ENCODE measurements around the gene BNIPL.

The BNIPL gene

DNA sequence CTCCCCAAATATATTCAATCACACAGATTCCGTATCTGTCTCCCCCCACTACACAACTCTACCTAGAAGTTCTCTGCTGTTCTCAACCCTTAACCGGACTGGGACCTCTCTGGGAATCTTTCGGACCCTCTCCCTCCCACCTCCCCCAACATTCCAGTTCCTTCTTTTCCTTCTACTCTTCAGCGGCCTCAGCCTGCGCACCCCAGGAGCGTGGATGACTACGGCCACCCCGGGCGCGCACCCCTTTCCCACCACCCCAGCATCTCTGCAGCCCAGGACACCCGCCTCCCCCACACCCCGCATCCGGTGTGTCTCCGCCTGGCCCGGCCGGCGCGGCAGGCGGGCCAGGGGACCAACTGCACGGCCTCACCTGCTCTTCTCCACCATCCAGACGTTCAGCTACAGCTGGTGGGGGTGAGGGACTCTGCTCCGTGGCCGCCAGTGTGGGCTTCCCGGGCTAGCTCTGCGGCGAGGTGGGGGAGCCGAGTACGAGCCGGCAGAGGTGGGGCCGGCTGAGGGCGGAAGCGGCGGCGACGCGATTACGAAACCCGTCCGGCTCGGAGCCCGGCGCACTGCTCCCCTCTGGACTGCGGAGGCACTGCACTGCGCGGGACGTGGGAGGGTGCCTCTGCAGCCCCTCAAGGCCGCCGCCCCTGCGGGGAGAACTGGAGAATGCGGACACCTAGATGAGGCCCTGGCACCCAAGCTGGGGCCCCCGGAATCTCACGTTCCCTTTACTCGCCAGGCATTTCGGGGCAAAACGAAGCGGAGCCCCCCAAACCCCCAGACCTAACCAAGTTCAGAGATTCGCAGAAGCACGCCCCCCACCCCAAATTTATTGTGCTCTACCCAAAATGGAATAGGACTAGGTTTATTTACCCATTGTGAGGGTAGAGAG is 23.0 kb downstream of the BNIPL start, which contains the start of gene CDC42SE1:
CDC42SE1 (minus strand) TSS at position 514 of the 898 bp plus-strand sequence. CDS start 3,892 bp downstream, outside the sequence.
- DNase-seq: peak; percentile 88 to 90

GRCh38 chr1:151060007-151060656 is 23.7 kb downstream of the BNIPL start, which contains the start of gene MLLT11:
MLLT11 (plus strand) TSS chr1:151060397; CDS start chr1:151067225, 6,828 bp downstream.
- DNase-seq: peak in 1 of 2 donors; percentile 22

- DNase-seq: no peak
These were observed 24.5 kb downstream of the BNIPL start for GRCh38 chr1:151060657-151061421.

DNA sequence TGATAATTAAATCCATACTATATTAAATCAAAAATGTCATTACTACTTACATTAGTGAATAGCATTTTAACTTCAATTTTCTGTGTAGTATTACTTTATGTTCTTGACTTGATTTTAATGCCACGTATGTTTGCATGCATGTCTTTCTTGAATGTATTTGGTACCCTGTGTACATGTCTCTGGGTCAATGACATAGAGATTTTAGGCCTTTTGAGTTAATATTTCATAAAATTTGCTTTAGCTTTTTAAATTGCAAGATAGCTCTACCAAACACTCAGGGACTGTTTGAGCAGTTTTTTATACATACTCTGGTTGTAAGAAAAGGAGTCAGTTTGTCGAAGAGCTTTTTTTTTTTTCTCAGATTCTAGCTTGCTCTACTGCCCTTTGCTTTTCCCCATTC is 25.3 kb downstream of the BNIPL start:
- DNase-seq: no peak

DNA sequence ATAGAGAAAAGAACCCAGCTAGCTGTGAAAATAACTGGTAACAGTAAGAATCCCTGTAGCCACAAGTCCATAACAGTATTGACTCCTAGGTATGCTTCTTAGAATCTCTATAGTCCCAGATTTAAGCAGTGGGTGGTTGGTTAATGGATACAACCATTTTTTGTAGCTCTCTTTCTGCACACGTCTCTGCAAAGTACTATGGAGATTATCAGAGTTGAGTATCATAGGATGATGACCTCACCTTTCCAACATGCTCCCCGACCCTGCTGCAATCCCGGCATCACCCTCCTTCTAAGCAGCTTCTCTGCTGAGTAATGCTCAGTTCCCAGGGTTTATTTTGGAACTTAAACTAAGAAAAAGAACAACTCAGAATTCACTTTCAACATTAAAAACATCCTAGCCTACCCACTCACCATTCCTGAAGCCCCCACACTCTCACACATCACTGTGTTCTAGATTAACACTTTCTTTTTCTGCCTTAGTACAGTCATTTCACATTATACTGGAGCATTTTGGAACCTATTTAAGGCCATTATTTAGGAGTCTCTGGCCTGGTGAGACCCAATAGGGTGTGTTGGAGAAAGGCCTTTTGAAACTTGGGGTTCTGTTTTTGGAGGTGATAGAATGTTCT is 26.5 kb downstream of the BNIPL start:
- no peak for DNase-seq

GRCh38 chr1:151065089-151065645 is 28.8 kb downstream of the BNIPL start:
- DNase-seq: no peak

DNA sequence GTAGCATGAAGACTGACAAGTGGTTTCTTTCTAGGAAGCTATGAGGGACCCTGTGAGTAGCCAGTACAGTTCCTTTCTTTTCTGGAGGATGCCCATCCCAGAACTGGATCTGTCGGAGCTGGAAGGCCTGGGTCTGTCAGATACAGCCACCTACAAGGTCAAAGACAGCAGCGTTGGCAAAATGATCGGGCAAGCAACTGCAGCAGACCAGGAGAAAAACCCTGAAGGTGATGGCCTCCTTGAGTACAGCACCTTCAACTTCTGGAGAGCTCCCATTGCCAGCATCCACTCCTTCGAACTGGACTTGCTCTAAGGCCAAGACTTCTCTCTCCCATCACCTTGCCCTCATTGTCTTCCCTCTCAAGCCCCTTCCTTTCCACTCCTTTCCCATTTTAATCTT is 30.8 kb downstream of the BNIPL start:
- no peak for DNase-seq

DNA sequence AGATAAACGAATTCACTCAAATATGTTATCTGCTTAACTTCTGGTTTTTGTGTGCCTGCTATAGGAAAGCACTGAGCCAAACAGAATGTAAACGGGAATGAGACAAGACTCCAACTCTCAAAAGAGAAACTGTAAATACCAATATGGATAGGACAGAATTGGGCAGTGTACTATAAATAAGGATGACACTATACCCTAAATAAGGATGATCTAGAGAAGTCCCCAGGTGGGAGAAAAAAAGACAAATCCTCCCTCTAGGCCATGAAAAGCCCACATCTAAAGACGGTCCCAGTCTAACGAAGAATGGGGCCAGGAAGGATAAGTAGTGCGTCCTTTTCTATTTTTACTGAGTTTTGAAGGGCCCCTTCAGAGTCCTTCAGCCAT is 32.7 kb downstream of the BNIPL start:
- no peak for DNase-seq

GRCh38 chr1:151070474-151071276 is 34.3 kb downstream of the BNIPL start, which contains the start of gene GABPB2:
GABPB2 (plus strand) TSS chr1:151070761; CDS start chr1:151088190, 17,429 bp downstream.
- DNase-seq: peak; percentile 87 to 88

DNA sequence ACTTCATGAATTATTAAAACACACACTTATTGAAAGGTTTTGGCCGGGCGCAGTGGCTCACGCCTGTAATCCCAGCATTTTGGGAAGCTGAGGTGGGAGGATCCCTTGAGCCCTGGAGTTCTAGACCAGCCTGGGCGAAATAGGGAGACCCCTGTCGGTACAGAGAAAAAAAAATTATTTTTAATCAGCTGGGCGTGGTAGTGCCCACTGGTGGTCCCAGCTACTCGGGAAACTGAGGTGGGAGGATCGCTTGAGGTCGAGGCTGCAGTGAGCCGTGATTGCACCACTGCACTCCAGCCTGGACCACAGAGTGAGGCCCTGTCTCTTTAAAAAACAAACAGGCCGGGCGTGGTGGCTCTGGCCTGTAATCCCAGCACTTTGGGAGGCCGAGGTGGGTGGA is 35.8 kb downstream of the BNIPL start:
- DNase-seq: no peak

DNA sequence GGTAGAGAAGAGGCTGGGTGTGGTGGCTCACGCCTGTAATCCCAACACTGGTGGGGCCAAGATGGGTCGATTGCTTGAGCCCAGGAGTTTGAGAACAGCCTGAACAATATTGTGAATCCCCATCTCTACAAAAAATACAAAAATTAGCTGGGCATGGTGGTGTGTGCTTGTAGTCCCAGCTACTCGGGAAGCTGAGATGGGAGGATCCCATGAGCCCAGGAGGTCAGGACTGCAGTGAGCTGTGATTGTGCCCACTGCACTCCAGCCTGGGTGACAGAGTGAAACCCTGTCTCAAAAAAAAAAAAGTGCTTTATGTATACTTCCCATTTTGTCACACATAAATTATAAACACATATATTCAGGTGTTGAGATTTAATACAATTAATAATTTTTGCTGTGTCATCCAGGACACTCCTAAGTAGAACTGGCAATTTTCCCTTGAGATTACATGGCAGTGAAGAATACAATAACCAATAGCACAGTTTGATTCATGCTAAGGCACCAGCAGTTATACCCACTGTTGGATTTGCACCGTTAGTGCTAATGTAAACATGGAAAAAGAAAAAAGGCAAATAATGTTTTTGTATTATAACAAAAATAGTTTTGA is 49.7 kb downstream of the BNIPL start:
- no peak for DNase-seq
